Measurements from ENCODE around the gene ACP7.

The ACP7 gene

GRCh38 chr19:39146686-39147450, 62.7 kb downstream of the ACP7 start:
- DNase-seq, result no peak

DNA sequence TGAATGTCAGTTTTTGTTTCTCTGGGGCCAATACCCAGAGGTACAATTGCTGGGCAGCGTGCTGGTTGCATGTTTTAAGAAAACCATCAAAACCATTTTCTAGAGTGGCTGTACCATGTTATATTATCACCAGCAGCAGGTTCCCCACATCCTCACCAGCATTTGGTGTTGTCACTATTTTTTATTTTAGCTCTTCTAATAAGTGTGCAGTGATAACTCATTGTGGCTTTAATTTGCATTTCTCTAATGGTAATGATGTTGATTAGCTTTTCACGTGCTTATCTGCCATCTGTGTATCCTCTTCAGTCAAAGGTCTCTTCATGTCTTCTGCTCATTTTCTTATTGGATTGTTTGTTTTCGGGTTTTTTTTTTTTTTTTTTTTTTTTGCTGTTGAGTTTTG, 63.3 kb downstream of the ACP7 start:
- DNase-seq, result no peak

DNA sequence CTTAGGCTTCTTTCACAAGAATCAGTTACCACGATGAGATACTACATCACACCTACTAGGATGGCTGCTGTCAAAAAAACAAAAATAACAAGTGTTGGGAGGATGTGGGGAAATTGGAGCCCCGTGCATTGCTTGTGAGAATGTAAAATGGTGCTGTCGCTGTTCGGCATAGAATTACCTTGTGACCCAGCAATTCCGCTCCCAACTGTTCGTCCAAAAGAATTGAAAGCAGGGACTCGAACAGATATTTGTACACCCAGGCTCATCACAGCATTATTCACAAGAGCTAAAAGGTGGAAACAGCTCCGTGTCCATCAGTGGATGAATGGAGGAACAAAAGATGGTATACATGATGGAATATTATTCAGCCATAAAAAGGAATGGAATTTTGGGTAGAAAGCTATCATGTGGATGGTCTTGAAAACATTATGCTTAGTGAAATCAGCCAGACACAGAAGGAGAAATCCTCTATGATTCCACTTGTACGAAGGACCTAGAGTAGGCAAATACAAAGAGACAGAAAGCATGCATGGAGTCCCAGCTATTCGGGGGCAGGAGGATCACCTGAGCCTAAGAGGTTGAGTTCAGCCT, 64.9 kb downstream of the ACP7 start:
- no peak for DNase-seq

- no peak for DNase-seq
These were observed 66.1 kb downstream of the ACP7 start for GRCh38 chr19:39150235-39150634.

GRCh38 chr19:39150807-39151600, 66.8 kb downstream of the ACP7 start:
- DNase-seq, result peak in 1 of 56 donors; percentile 10

DNA sequence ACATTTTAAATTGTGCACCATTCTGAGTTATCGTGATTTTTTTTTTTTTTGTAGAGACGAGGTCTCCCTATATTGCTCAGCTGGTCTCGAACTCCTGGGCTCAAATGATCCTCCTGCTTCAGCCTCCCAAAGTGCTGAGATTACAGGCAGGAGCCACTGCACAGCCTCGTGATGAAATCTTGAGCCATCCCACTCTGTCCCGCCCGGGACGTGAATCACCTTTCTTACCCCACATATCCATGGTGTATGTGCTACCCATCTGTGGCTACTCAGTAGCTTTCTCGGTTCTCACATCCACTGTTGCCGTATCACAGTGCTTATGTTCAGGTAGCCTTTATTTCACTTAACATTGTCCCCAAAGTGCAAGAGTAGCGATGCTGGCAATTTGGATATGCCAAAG, 67.9 kb downstream of the ACP7 start:
- DNase-seq, result no peak

GRCh38 chr19:39154100-39154628, 70.0 kb downstream of the ACP7 start:
- no peak for DNase-seq

DNA sequence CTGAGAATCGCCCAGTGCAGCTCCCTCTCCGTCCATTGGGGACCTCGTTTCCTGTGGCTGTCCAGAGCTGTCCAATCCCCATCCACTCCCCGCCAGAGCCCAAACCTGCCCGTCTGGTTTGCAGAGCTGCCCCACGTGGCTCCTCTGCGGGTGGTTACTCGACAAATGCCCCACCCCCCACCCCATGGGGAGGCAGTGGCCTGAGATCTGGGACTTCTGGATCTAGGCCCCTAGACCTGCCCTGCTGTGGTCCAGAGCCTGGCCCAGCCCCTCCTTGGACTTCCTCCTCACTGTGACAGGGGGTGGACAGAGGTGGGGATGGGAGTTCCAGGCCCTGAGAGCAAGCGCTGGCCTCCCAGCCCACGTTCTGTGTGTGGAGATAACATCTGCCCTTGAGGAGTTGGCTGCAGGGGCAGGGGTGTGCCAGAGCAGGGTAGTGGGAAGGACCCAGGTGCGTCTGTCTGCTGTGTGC, 70.5 kb downstream of the ACP7 start:
- DNase-seq, result no peak

GRCh38 chr19:39155114-39155700, 71.0 kb downstream of the ACP7 start:
- no peak for DNase-seq

DNA sequence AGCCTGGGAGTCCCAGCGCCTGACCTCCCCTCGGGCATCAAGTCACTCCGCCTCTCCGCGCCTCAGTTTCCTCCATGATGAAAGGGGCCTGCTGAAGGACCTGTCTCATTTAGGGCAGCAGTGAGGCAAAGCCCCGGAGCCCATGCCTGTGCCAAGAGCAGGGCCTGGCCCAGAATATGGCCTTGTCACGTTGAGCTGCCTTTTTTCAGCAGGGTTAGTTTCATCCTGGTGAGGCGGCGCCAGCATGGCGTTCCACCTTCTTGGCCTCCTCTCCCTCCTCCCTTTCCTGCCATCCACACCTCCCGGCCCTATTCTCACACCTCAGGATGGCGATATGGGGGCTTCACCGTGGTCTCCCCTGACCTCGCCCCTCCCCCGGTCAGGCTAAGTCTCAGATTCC, 71.6 kb downstream of the ACP7 start:
- no peak for DNase-seq

GRCh38 chr19:39156326-39157230, 72.4 kb downstream of the ACP7 start:
- no peak for DNase-seq

DNA sequence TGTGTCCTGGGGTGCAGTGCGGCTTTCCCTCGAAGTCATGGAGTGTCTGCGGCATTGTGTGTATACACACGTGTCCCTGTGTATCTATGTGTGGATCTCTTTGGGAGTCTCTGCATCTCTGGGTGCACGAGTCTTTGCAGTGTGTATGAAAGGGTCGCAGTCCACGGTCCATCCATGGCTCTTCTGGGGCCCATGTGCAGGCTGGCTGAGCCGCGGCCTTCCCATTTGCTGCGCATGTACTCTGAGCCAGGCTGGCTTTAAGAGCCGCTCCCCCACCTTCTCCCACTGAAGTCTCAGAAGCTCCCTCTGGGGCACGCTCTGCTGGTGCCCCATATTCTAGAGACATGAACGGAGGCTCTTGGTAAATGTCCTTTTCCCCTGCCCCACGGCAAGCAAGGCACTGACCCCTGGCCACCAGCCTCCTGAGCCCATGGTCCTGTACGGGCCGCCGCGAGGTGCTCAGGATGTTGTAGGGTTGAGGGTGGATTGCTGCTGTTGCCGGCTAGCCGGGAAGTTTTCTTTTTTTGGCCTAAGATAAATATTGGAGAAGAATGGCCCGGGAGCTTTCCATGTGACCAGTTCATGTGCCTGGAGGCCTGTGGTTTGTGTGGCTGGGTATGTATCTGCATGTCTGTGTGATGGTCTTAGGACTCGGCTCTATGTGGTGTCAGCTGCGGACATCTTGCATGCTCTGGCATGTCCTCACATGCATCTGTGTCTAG, 73.3 kb downstream of the ACP7 start:
- DNase-seq, result no peak

DNA sequence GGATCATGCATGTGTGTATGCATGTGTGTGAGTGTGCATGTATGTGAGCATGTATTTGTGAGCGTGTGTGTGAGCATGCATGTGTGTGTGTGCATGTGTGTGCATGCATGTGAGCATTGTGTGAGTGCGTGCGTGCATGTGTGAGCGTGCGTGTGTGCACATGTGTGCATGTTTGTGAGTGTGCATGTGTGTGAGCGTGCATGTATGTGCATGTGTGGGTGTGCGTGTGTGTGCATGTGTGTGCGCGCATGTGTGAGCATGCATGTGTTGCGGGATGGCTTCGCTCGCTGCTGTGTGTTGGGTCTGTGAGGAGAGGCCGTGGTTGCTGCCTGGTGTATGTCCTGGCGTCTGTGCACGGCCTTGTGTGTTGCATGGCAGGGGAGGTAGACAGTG, 73.8 kb downstream of the ACP7 start:
- DNase-seq, result no peak

DNA sequence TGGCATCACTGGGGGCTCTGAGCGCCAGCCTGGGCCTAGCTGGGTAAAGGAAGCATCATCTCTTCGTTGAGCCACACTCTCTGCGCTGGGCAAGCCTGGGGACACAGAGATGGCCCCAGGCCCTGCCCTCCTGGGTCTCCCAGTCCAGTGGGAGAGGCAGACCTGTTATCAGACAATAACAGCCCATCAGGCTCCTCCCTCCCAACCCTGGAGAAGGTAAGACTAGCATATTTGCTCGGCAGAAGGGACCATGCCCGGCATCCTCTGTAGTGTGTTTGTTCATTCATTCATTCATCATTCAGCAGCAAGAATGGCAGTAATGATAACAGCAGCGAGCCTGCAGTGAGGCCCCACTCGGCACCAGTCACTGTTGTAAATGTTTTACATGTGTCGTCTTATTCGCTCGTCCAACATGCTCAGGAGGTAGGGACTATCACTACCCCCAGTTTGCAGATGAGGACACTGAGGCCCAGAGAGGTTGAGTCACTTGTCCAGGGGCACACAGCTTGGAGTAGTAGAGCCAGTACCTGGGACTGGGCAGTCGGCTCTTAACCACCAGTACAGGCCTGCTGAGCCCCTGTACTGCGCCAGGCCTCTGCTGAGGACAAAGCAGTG, 74.6 kb downstream of the ACP7 start:
- no peak for DNase-seq

DNA sequence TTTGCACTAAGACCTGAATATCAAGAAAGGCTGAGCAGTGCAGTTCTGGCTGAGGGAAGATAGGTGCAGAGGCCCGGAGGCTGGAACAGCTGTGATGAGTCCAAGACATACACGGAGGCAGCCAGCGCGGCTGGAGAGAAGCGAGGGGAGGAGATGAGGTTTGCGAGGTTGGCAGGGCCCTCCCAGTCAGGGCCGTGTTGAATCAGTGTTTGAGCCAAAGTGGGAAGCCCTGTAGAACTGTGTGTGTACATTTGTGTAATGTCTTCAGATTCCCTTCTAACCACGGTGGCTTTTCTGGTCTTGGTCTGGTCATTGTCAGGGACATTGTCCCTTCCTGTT, 76.3 kb downstream of the ACP7 start:
- DNase-seq, result no peak

All from amygdala (tissue), 56 donors.